ENCODE measurements around the gene GREB1L. TPM values are rescaled to one million over a fixed set of nuclear protein-coding genes. Genes with fewer than 3 reads are reported as not detected.
A peak's percentile ranks its signal among the peaks of the same experiment; 100 is the strongest.

GREB1L gene
- total and polyA plus RNA-seq, 5 donors from 2014 or later, result 0.05 to 0.10 TPM; not detected in 3

DNA sequence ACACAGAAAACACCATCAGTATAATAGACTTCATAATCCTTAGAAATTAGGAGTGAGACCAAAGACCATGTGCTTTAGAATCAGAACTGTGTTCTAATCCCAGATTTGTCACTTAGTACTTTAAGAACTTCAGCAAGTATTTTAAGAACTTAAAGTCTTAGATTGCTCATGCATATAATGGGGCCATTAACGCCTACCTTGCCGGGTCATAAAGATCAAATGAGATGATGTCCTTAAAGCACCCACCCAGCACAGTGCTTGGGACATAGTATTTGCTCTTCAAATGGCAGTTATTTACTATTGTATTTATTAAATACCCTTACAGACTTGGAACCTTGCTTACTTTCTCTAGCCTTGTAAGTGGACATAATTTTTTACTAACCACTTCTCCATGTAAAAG is 156.1 kb downstream of the GREB1L start:
- H3K36me3 ChIP-seq (ENCODE audit: control insufficient read depth, insufficient read depth, low read length), result no peaks in the 10 kb centered on the region
- H3K27me3 ChIP-seq (ENCODE audit: control insufficient read depth, insufficient read depth, low read length), result no peaks in the 10 kb centered on the region
- no peak for ATAC-seq (ENCODE audit: low read depth in 2 of 2)
- no peak for DNase-seq
- H3K9me3 ChIP-seq (ENCODE audit: control insufficient read depth in 2 of 2, low read length in 2 of 2), result no peaks in the 10 kb centered on the region
- Mint-ChIP-seq H3K4me3 (peak overlapping the region in 1 of 4 donors; percentile 21), H3K36me3 (no peaks in the 10 kb centered on the region), H3K27me3 (peaks cover 12% of the 10 kb centered on the region), H3K27ac (no peak overlapping the region), H3K9me3 (peaks cover 0 to 2% (median 0%) of the 10 kb centered on the region in 7 donors), H3K4me1 (no peaks in the 10 kb centered on the region)
- no peak overlapping the region for H3K4me3 ChIP-seq (ENCODE audit: low read depth, low read length)
- no peak overlapping the region for H3K27ac ChIP-seq (ENCODE audit: insufficient read depth, low read length, poor library complexity, severe bottlenecking)
- no peaks in the 10 kb centered on the region for H3K4me1 ChIP-seq (ENCODE audit: control insufficient read depth, insufficient read depth, low read length, poor library complexity, severe bottlenecking)

DNA sequence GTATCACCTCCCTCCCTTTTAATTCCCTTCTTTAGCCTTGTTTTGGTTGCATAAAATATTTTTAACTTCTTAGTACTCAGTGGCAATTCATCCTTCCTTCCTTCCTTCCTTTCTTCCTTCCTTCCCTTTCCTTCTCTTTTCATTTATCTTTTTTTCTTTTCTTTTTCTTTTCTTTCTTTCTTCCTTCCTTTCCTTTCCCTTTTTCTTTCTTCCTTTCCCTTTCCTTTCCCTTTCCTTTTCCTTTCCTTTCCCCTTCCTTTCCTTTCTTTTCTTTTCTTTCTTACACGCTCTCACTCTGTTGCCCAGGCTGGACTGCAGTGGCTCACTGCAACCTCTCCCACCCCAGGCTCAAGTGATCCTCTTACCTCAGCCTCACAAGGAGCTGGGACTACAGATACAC is 160.2 kb downstream of the GREB1L start:
- H3K4me1 ChIP-seq (ENCODE audit: control insufficient read depth, insufficient read depth, low read length, poor library complexity, severe bottlenecking), result no peaks in the 10 kb centered on the region
- no peaks in the 10 kb centered on the region for H3K36me3 ChIP-seq (ENCODE audit: control insufficient read depth, insufficient read depth, low read length)
- H3K4me3 ChIP-seq (ENCODE audit: low read depth, low read length), result no peak overlapping the region
- Mint-ChIP-seq H3K9me3 (no peaks in the 10 kb centered on the region), H3K36me3 (no peaks in the 10 kb centered on the region), H3K4me1 (no peaks in the 10 kb centered on the region), H3K27me3 (peaks cover 12% of the 10 kb centered on the region), H3K27ac (no peak overlapping the region), H3K4me3 (no peak overlapping the region)
- no peaks in the 10 kb centered on the region for H3K27me3 ChIP-seq (ENCODE audit: control insufficient read depth, insufficient read depth, low read length)
- ATAC-seq (ENCODE audit: low read depth in 2 of 2) (no peak), DNase-seq (no peak)
- no peaks in the 10 kb centered on the region for H3K9me3 ChIP-seq (ENCODE audit: control insufficient read depth in 2 of 2, low read length in 2 of 2)
- no peak overlapping the region for H3K27ac ChIP-seq (ENCODE audit: insufficient read depth, low read length, poor library complexity, severe bottlenecking)

DNA sequence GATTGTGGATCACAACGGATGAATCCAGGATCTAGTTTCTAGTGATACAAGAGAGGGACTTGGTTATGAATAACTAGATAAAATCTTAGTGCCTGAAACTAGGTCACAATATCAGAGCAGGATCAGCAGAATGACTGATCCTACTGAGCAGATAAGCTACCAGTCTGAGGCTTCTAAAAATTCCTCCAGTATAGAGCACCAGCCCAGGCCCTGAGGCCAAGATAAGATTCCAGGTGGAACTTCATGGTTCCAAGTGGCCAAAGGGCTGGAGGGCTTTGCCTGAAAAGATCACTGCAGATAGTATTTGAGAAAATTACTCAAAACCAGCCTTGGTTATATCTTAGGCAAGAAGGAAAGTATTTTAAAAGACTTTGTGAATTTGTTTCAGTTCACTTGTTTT is 162.4 kb downstream of the GREB1L start:
- Histone ChIP-seq H3K9me3 (ENCODE audit: control insufficient read depth in 2 of 2, low read length in 2 of 2) (no peaks in the 10 kb centered on the region), H3K4me1 (ENCODE audit: control insufficient read depth, insufficient read depth, low read length, poor library complexity, severe bottlenecking) (no peaks in the 10 kb centered on the region), H3K4me3 (ENCODE audit: low read depth, low read length) (no peak overlapping the region), H3K27ac (ENCODE audit: insufficient read depth, low read length, poor library complexity, severe bottlenecking) (no peak overlapping the region), H3K27me3 (ENCODE audit: control insufficient read depth, insufficient read depth, low read length) (no peaks in the 10 kb centered on the region), H3K36me3 (ENCODE audit: control insufficient read depth, insufficient read depth, low read length) (no peaks in the 10 kb centered on the region)
- Mint-ChIP-seq H3K27ac (no peak overlapping the region), H3K27me3 (peaks cover 12% of the 10 kb centered on the region), H3K4me3 (no peak overlapping the region), H3K36me3 (no peaks in the 10 kb centered on the region), H3K9me3 (peaks cover 0 to 1% (median 0%) of the 10 kb centered on the region in 7 donors), H3K4me1 (no peaks in the 10 kb centered on the region)
- DNase-seq (no peak), ATAC-seq (ENCODE audit: low read depth in 2 of 2) (no peak)

GRCh38 chr18:21406116-21406515 is 164.1 kb downstream of the GREB1L start:
- H3K9me3 Mint-ChIP-seq, result peaks cover 0 to 3% (median 0%) of the 10 kb centered on the region in 7 donors
- H3K36me3 Mint-ChIP-seq, result no peaks in the 10 kb centered on the region

DNA sequence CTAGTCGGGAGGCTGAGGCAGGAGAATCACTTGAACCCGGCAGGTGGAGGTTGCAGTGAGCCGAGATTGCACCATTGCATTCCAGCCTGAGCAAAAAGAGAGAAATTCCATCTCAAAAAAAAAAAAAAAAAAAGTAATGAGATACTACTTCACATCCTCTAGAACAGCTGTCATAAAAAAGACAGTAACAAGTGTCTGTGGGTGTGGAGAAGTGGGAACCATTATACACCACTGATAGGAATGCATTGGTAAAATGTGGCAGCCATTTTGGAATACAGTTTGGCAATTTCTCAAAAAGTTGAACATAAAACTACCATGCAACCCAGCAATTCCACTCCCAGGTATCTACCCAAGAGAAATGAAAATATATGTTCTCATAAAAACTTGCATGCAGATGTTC is 166.6 kb downstream of the GREB1L start:
- Mint-ChIP-seq H3K9me3 (peaks cover 0 to 5% (median 0%) of the 10 kb centered on the region in 7 donors), H3K4me3 (no peak overlapping the region), H3K27me3 (no peaks in the 10 kb centered on the region), H3K36me3 (no peaks in the 10 kb centered on the region), H3K27ac (no peak overlapping the region), H3K4me1 (no peaks in the 10 kb centered on the region)
- H3K27ac ChIP-seq (ENCODE audit: insufficient read depth, low read length, poor library complexity, severe bottlenecking), result no peak overlapping the region
- no peak for ATAC-seq (ENCODE audit: low read depth in 2 of 2)
- H3K4me1 ChIP-seq (ENCODE audit: control insufficient read depth, insufficient read depth, low read length, poor library complexity, severe bottlenecking), result no peaks in the 10 kb centered on the region
- H3K9me3 ChIP-seq (ENCODE audit: control insufficient read depth in 2 of 2, low read length in 2 of 2), result no peaks in the 10 kb centered on the region
- DNase-seq, result no peak
- no peaks in the 10 kb centered on the region for H3K36me3 ChIP-seq (ENCODE audit: control insufficient read depth, insufficient read depth, low read length)
- no peaks in the 10 kb centered on the region for H3K27me3 ChIP-seq (ENCODE audit: control insufficient read depth, insufficient read depth, low read length)
- H3K4me3 ChIP-seq (ENCODE audit: low read depth, low read length), result no peak overlapping the region

More at GRCh38 chr18:21406116-21406515, 164.1 kb downstream of the GREB1L start:
- no peak for ATAC-seq (ENCODE audit: low read depth in 2 of 2)
- H3K36me3 ChIP-seq (ENCODE audit: control insufficient read depth, insufficient read depth, low read length), result no peaks in the 10 kb centered on the region
- H3K27ac ChIP-seq (ENCODE audit: insufficient read depth, low read length, poor library complexity, severe bottlenecking), result no peak overlapping the region
- no peaks in the 10 kb centered on the region for H3K4me1 ChIP-seq (ENCODE audit: control insufficient read depth, insufficient read depth, low read length, poor library complexity, severe bottlenecking)
- Mint-ChIP-seq H3K27ac (no peak overlapping the region), H3K27me3 (peaks cover 12% of the 10 kb centered on the region), H3K4me1 (no peaks in the 10 kb centered on the region), H3K4me3 (no peak overlapping the region)
- DNase-seq, result no peak
- no peaks in the 10 kb centered on the region for H3K27me3 ChIP-seq (ENCODE audit: control insufficient read depth, insufficient read depth, low read length)
- no peak overlapping the region for H3K4me3 ChIP-seq (ENCODE audit: low read depth, low read length)
- no peaks in the 10 kb centered on the region for H3K9me3 ChIP-seq (ENCODE audit: control insufficient read depth in 2 of 2, low read length in 2 of 2)

DNA sequence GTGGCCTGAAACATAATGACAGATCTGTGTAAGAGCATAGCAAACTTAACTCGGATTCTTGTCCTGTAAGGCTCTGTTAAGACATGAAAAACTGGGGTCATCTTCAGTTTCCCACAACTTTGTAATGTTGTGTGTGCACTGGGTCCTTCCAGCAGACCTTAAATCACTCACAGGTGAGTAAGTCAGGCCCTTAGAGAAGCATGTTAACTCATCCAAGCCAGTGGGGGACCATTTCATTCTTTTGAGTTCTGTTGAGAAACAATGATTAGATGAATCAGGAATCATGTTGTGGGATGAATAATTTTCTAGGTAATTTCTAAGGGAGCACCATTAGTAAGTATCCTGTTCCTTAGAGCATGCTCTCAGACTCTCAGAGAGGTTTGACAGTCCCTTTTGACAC is 191.4 kb downstream of the GREB1L start:
- H3K4me1 ChIP-seq (ENCODE audit: control insufficient read depth, insufficient read depth, low read length, poor library complexity, severe bottlenecking), result no peaks in the 10 kb centered on the region
- H3K4me3 Mint-ChIP-seq, result no peak overlapping the region
- no peaks in the 10 kb centered on the region for H3K36me3 Mint-ChIP-seq
- H3K27ac Mint-ChIP-seq, result no peak overlapping the region
- H3K27me3 Mint-ChIP-seq, result no peaks in the 10 kb centered on the region
- H3K27ac ChIP-seq (ENCODE audit: insufficient read depth, low read length, poor library complexity, severe bottlenecking), result no peak overlapping the region
- DNase-seq (no peak), ATAC-seq (ENCODE audit: low read depth in 2 of 2) (no peak)
- no peaks in the 10 kb centered on the region for H3K9me3 ChIP-seq (ENCODE audit: control insufficient read depth in 2 of 2, low read length in 2 of 2)
- no peaks in the 10 kb centered on the region for H3K36me3 ChIP-seq (ENCODE audit: control insufficient read depth, insufficient read depth, low read length)
- peaks cover 0 to 3% (median 0%) of the 10 kb centered on the region in 7 donors for H3K9me3 Mint-ChIP-seq
- no peaks in the 10 kb centered on the region for H3K27me3 ChIP-seq (ENCODE audit: control insufficient read depth, insufficient read depth, low read length)
- H3K4me3 ChIP-seq (ENCODE audit: low read depth, low read length), result no peak overlapping the region
- no peaks in the 10 kb centered on the region for H3K4me1 Mint-ChIP-seq

DNA sequence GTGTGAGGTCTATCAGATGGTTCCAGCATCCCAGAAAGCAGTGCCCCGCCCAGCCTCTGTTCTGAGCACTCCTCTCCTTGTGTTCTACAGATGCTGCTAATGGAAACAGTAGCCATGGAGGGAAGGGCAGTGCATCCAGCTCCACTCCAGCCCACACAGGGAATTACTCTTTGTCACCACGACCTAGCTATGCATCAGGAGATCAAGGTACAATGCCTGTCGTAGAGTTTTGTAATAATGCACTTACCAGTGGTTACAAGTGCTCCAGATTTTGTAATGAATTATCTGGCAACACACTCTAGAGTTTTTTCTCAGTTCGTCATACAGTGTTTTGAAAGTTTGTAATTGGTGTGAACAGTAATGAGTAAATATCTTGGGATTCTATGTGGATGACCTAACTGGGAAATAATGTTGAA is 197.4 kb downstream of the GREB1L start:
- ATAC-seq (ENCODE audit: low read depth in 2 of 2), result no peak
- H3K4me1 Mint-ChIP-seq, result no peaks in the 10 kb centered on the region

DNA sequence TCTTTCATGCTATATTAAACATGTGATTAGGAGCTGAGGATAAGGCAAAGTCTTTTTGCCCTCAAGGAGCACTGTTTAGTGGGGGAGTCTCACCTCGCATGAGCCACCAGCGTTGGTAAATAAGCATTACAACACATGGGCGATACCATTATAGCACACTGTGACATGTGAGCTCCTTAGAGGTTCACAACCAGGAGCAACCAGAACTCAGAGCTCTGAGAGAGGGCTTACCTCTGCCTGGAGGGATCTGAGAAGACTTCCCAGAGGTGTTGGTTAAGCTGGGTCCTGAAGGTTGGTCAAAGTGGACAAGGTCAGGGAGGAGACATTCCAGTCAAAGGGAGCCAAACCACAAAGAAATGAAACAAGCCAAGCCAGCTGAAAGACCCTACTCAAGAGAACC is 199.6 kb downstream of the GREB1L start:
- Mint-ChIP-seq H3K27me3 (peaks cover 18% of the 10 kb centered on the region), H3K4me1 (no peaks in the 10 kb centered on the region), H3K36me3 (no peaks in the 10 kb centered on the region), H3K4me3 (no peak overlapping the region), H3K9me3 (peaks cover 0 to 3% (median 0%) of the 10 kb centered on the region in 7 donors), H3K27ac (no peak overlapping the region)
- Histone ChIP-seq H3K36me3 (ENCODE audit: control insufficient read depth, insufficient read depth, low read length) (no peaks in the 10 kb centered on the region), H3K9me3 (ENCODE audit: control insufficient read depth in 2 of 2, low read length in 2 of 2) (no peaks in the 10 kb centered on the region), H3K27me3 (ENCODE audit: control insufficient read depth, insufficient read depth, low read length) (no peaks in the 10 kb centered on the region), H3K4me3 (ENCODE audit: low read depth, low read length) (no peak overlapping the region), H3K27ac (ENCODE audit: insufficient read depth, low read length, poor library complexity, severe bottlenecking) (no peak overlapping the region), H3K4me1 (ENCODE audit: control insufficient read depth, insufficient read depth, low read length, poor library complexity, severe bottlenecking) (no peaks in the 10 kb centered on the region)
- DNase-seq, result no peak
- no peak for ATAC-seq (ENCODE audit: low read depth in 2 of 2)

More for the DNA sequence above, 197.4 kb downstream of the GREB1L start:
- Mint-ChIP-seq H3K27me3 (peaks cover 15% of the 10 kb centered on the region), H3K36me3 (no peaks in the 10 kb centered on the region), H3K27ac (no peak overlapping the region), H3K4me3 (no peak overlapping the region), H3K9me3 (peaks cover 0 to 3% (median 0%) of the 10 kb centered on the region in 7 donors)
- H3K9me3 ChIP-seq (ENCODE audit: control insufficient read depth in 2 of 2, low read length in 2 of 2), result no peaks in the 10 kb centered on the region
- H3K36me3 ChIP-seq (ENCODE audit: control insufficient read depth, insufficient read depth, low read length), result no peaks in the 10 kb centered on the region
- no peak overlapping the region for H3K4me3 ChIP-seq (ENCODE audit: low read depth, low read length)
- no peak for DNase-seq
- no peak overlapping the region for H3K27ac ChIP-seq (ENCODE audit: insufficient read depth, low read length, poor library complexity, severe bottlenecking)
- no peaks in the 10 kb centered on the region for H3K27me3 ChIP-seq (ENCODE audit: control insufficient read depth, insufficient read depth, low read length)
- no peaks in the 10 kb centered on the region for H3K4me1 ChIP-seq (ENCODE audit: control insufficient read depth, insufficient read depth, low read length, poor library complexity, severe bottlenecking)
